ENCODE data around the gene ARHGAP19.

The ARHGAP19 gene

GRCh38 chr10:97292097-97292861 lies at the start of gene ARHGAP19:
TSS of gene ARHGAP19 (minus strand) at chr10:97292637. CDS start at chr10:97292627, 10 bp downstream.
- peak; percentile 100 for DNase-seq

- no peak for DNase-seq
Observed at GRCh38 chr10:97341416-97341815, 49.0 kb upstream of the ARHGAP19 start.

- no peak for DNase-seq
Observed at GRCh38 chr10:97338041-97338440, 45.6 kb upstream of the ARHGAP19 start.

GRCh38 chr10:97336942-97337831 lies 44.8 kb upstream of the ARHGAP19 start:
- DNase-seq: no peak

- no peak for DNase-seq
Observed at GRCh38 chr10:97336446-97336845, 44.0 kb upstream of the ARHGAP19 start.

GRCh38 chr10:97336006-97336405 lies 43.6 kb upstream of the ARHGAP19 start:
- no peak for DNase-seq

GRCh38 chr10:97335188-97335619 lies 42.8 kb upstream of the ARHGAP19 start:
- DNase-seq: peak in 1 of 2 experiments; percentile 89

- DNase-seq: peak; percentile 91
Observed at GRCh38 chr10:97334370-97335175, 42.1 kb upstream of the ARHGAP19 start, which contains the start of gene FRAT2. TSS of gene FRAT2 (minus strand) at chr10:97334729. CDS start at chr10:97334572, 157 bp downstream.

- DNase-seq: peak; percentile 66 to 86
Observed at GRCh38 chr10:97333601-97334369, 41.3 kb upstream of the ARHGAP19 start.

GRCh38 chr10:97333351-97333600 lies 40.8 kb upstream of the ARHGAP19 start:
- peak; percentile 66 to 86 for DNase-seq

GRCh38 chr10:97332591-97333350 lies 40.3 kb upstream of the ARHGAP19 start:
- DNase-seq: peak; percentile 53 to 67

GRCh38 chr10:97331153-97331703 lies 38.8 kb upstream of the ARHGAP19 start:
- DNase-seq: no peak

- DNase-seq: no peak
Observed at GRCh38 chr10:97329766-97330165, 37.3 kb upstream of the ARHGAP19 start.

- no peak for DNase-seq
Observed at GRCh38 chr10:97328646-97329453, 36.4 kb upstream of the ARHGAP19 start.

- DNase-seq: no peak
Observed at GRCh38 chr10:97327348-97328294, 35.2 kb upstream of the ARHGAP19 start.

- no peak for DNase-seq
Observed at GRCh38 chr10:97325754-97326153, 33.3 kb upstream of the ARHGAP19 start.

- DNase-seq: no peak
Observed at GRCh38 chr10:97323501-97323900, 31.1 kb upstream of the ARHGAP19 start.

GRCh38 chr10:97321804-97322190 lies 29.4 kb upstream of the ARHGAP19 start:
- no peak for DNase-seq
